ENCODE results near the gene PKD1.

The PKD1 gene

GRCh38 chr16:2091547-2092255 lies 44.0 kb downstream of the PKD1 start:
- TF ChIP-seq CTCF (IDR thresholded peaks at IDR 0.05; ENCODE audit: low read depth, low read length, missing control alignments): no peak
- DNase-seq (ENCODE audit: extremely low read depth, low read depth): no peak
- no peak overlapping the region for H3K4me3 ChIP-seq (replicated peaks; ENCODE audit: low read depth, low read length)

GRCh38 chr16:2090777-2091546 lies 44.7 kb downstream of the PKD1 start:
- H3K4me3 ChIP-seq (replicated peaks; ENCODE audit: low read depth, low read length): no peak overlapping the region
- no peak for TF ChIP-seq CTCF (IDR thresholded peaks at IDR 0.05; ENCODE audit: low read depth, low read length, missing control alignments)
- DNase-seq (ENCODE audit: extremely low read depth, low read depth): no peak

GRCh38 chr16:2090481-2090776 lies 45.3 kb downstream of the PKD1 start:
- no peak for TF ChIP-seq CTCF (IDR thresholded peaks at IDR 0.05; ENCODE audit: low read depth, low read length, missing control alignments)
- H3K4me3 ChIP-seq (replicated peaks; ENCODE audit: low read depth, low read length): no peak overlapping the region
- no peak for DNase-seq (ENCODE audit: extremely low read depth, low read depth)

GRCh38 chr16:2089706-2090480 lies 45.8 kb downstream of the PKD1 start:
- no peak overlapping the region for H3K4me3 ChIP-seq (replicated peaks; ENCODE audit: low read depth, low read length)
- TF ChIP-seq CTCF (IDR thresholded peaks at IDR 0.05; ENCODE audit: low read depth, low read length, missing control alignments): no peak
- no peak for DNase-seq (ENCODE audit: extremely low read depth, low read depth)

- no peak for TF ChIP-seq CTCF (IDR thresholded peaks at IDR 0.05; ENCODE audit: low read depth, low read length, missing control alignments)
- H3K4me3 ChIP-seq (replicated peaks; ENCODE audit: low read depth, low read length): no peak overlapping the region
- DNase-seq (ENCODE audit: extremely low read depth, low read depth): no peak
Observed at GRCh38 chr16:2088759-2089358, 46.8 kb downstream of the PKD1 start.

- H3K4me3 ChIP-seq (replicated peaks; ENCODE audit: low read depth, low read length): no peak overlapping the region
- no peak for DNase-seq (ENCODE audit: extremely low read depth, low read depth)
- TF ChIP-seq CTCF (IDR thresholded peaks at IDR 0.05; ENCODE audit: low read depth, low read length, missing control alignments): no peak
Observed at GRCh38 chr16:2087748-2088631, 47.7 kb downstream of the PKD1 start.
